HG03571 (cell line): ENCODE measurements around the gene KRTAP1-3.
"Not testable (repeated sequence)": the region's sequence is repeated elsewhere in the genome, so short reads cannot be mapped to it uniquely, and the experiment has no call there.

Experiments used
- ATAC-seq: cut with Tn5 transposase; IDR thresholded peaks from one replicate; pipeline ENCODE4 v1.9.1; 2021; ENCODE audit not compliant: unreplicated experiment

The KRTAP1-3 gene

DNA sequence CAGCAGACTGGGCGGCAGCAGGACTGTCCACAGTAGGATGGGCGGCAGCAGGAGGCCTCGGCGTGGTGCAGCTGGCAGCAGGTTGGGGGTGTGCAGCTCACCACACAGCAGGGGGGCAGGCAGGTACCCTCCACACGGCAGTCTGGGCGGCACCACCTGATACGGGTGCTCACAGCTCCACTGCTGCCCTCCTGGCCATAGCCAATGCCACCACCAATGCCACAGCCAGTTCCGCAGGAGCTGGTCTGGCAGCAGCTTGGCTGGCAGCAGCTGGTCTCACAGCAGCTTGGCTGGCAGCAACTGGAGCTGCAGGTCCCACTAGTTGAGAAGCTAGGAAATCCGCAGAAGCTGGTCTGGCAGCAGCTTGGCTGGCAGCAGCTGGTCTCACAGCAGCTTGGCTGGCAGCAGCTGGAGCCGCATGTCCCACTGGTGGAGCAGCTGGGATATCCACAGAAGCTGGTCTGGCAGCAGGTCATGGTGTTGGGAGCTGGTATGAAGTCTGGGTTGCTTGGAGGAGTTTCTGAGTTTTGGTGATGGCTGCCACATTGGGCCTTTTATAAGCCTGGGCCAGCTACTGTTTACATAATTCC is at the start of gene KRTAP1-3:
Gene KRTAP1-3, minus strand, starts transcription at position 529 of the 590 bp plus-strand sequence. Its CDS starts 53 bp downstream, at position 476.
- not testable (repeated sequence) for ATAC-seq

- not testable (repeated sequence) for ATAC-seq
These were observed 49.6 kb upstream of the KRTAP1-3 start, which contains the start of gene KRTAP4-7 for GRCh38 chr17:41084100-41084856. Gene KRTAP4-7 (plus strand): TSS chr17:41084150. CDS start chr17:41084207, 57 bp downstream.

- ATAC-seq: not testable (repeated sequence)
These were observed 48.8 kb upstream of the KRTAP1-3 start for GRCh38 chr17:41083427-41083826.

DNA sequence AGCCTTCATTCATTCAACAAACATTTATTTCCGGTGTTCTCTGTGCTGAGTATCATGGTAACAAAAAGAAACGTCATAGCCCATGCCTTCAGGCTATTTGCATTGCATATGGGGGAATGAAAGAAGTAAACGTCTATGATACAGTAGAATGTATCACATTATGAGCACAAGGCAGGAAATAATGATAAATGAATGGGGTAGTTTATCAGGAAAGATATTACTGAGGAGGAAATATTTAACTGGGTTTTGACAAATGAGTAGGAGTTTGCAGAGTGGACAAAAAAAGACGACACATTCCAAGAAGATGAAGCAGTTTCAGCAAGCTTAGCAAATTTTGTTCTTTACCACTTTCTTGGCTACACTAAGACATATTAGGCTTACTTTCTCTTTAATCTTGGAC is 48.0 kb upstream of the KRTAP1-3 start:
- ATAC-seq: no peak

GRCh38 chr17:41076788-41077187 is 42.1 kb upstream of the KRTAP1-3 start:
- ATAC-seq: no peak

DNA sequence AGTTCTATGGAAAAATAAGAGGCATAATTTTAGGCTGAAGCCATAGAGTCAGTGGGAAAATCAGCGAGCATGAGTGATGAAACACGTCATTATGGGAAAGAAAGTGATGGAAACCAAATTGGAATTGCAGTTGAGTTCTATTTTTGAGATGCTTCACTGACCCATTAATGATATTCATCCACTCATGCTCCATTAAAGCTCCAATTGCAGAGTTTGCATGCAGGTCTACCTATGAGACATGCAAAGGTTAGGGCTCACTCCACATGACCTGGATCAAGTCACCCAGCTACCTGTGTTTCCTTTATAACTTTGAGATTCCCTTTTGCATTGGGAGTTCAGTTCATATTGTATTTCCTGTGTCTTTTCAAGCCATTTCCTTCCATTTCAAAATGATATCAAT is 39.0 kb upstream of the KRTAP1-3 start:
- no peak for ATAC-seq

DNA sequence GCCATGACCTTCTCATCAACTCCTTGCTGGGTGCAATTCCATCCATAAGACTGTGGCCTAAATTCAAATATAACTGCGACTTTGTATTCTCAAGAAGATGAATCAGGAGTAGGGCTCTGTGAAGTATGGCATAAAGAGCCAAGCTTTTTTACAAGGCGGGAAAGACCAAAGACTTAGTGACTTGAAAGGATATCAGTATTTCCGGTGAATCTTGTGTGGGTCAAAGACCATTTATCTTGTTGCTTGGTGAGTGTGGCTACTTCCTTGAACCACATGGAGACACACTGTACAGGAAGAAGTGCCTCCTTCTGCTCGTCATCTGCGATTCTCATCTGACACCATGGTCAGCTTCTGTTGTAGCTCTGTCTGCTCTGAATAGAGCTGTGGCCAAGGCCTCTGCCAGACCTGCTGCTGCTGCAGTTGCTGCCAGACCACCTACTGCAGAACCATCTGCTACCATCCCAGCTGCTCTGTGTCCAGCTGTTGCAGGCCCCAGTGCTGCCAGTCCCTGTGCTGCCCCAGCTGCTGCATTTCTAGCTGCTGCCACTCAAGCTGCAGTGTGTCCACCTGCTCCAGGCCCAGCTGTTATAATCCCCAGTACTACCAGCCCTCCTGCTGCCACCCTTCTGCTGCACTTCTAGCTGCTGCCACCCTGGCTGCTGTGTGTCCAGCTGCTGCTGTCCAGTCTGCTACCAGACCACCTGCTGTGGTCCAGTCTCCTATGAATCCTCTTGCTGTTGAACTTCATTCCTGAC is 37.1 kb upstream of the KRTAP1-3 start:
- ATAC-seq: no peak

- no peak for ATAC-seq
These were observed 34.4 kb upstream of the KRTAP1-3 start for GRCh38 chr17:41069031-41069430.

- no peak for ATAC-seq
These were observed 32.6 kb upstream of the KRTAP1-3 start for GRCh38 chr17:41067281-41067680.

DNA sequence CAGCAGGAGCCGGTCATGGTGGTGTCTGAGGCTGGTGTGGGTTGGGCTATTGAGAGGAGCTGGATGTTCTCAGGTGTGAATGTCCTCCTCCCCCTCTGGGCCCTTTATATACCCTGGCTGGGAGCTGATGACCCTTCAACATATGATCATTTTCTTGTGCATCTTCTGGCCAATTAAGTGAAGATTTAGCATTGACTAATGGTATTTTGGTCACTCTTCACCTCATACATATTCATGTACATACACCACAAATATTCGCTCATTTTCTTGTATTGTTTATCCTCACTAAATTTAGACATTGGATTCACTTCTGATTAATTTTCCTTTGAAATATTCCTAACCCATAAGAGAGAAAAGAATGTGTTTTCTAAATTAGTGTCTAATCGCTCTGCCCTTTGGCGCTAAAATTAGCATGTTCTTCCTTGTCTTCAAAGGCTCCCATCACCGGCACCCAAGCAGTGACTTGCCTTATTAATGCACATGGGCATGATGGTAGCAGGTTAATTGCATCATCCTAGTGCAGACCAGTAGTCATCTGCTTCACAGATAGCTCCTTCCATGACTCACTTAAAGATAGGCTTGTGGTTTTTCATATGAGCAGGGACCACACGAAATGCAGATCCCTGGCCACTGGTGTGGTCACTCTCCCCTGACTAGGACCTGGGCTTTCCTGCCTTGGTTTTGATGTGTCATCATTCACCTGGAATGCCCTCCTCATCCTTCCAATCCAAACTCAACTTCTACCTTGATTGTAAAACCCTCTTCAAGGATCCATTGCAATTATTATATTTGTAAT is 31.4 kb upstream of the KRTAP1-3 start, which contains the start of gene KRTAP2-4:
Gene KRTAP2-4, minus strand, starts transcription at position 51 of the 796 bp plus-strand sequence. Its CDS starts 34 bp downstream, at position 17.
- no peak for ATAC-seq

DNA sequence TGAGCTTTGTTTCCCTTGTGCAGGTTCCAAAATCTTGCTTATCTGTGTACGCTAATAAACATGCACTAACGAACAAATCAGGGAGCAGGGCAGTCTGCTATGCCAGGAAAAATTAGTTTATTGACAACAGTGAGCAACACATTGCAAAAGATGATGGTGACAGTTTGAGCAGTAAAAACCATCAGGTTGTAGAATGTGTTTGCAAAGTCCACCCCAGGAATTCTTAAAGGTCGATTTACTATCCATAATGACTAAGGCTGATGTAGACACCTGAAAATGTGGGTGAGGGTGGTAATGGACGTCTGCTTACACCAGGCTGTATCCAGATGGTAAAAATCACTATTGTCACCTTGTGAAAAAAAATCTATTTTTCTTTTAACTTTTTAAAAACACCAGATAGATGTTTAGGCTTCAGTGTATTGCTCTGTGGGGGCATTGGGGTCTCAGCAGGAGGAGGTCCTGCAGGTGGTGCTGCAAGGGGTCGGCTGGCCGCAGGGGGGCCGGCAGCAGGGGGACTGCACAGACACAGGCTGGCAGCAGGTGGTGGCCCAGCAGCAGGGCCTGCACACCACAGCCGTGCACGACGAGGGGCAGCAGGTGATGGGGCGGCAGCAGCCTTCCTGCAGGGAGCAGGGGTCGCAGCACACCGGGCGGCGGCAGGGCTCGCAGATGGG is 30.5 kb upstream of the KRTAP1-3 start:
- not testable (repeated sequence) for ATAC-seq

GRCh38 chr17:41064301-41064700 is 29.6 kb upstream of the KRTAP1-3 start:
- no peak for ATAC-seq

DNA sequence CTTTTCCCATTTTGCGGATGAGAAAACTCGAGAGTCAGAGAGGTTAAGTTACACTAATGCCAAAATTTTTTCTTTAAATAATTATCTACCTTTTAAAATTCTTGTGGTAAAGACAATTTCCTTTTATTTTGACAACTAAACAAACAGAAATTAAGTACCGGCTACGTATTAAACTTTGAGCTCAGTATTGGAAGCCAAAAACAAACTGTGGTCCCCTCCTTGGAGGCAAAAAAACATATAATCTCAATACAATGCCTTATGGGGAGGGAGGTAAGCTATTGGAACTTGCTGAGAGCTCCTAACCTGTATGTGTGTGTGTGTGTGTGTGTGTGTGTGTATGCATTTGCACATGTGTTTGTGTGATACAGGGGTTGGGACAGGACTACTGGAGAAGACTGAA is 28.8 kb upstream of the KRTAP1-3 start:
- ATAC-seq: no peak

- no peak for ATAC-seq
These were observed 27.3 kb upstream of the KRTAP1-3 start for GRCh38 chr17:41061964-41062363.

- no peak for ATAC-seq
These were observed 25.5 kb upstream of the KRTAP1-3 start, which contains the start of gene KRTAP2-3 for GRCh38 chr17:41060052-41060604. Gene KRTAP2-3 (minus strand): TSS chr17:41060114. CDS start chr17:41060050, 64 bp downstream.

DNA sequence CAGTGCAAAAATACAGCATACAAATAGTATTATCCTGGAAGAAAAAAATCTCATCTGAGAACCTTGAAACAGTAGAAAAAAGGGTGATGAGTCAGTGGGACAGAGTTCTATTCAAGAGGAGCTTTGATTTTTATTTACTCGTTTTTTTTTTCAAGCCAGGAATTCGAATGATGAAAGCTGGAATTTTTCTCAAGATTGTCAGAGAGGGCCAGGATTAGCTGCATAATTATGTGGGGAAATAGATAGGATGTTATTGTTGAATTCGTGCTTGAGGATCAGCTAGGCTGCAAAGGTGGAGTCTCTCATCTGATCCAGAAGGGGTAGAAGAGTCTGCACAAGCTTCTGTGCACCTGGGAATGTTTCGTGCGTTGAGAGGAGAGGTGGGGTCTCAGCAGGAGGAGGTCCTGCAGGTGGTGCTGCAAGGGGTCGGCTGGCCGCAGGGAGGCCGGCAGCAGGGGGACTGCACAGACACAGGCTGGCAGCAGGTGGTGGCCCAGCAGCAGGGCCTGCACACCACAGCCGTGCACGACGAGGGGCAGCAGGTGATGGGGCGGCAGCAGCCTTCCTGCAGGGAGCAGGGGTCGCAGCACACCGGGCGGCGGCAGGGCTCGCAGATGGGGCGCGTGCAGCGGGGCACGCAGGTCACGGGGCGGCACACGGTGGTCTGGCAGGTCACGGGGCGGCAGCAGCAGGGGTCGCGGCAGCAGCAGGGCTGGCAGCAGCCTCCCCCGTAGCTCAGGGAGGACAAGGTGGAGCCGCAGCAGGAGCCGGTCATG is 24.8 kb upstream of the KRTAP1-3 start:
- not testable (repeated sequence) for ATAC-seq

- ATAC-seq: no peak
These were observed 24.1 kb upstream of the KRTAP1-3 start for GRCh38 chr17:41058741-41059140.

DNA sequence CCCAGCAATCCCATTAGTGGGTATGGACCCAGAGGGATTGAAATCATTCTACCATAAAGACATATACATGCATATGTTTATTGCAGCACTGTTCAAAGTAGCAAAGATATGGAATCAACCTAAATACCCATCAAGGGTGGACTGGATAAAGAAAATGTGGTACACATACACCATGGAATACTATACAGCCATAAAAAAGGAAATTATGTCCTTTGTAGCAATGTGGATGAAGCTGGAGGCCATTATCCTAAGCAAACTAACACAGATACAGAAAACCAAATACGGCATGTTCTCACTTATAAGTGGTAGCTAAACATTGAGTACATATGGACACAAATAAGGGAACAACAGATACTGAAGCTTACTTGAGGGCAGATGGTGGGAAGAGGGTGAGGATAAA is 22.9 kb upstream of the KRTAP1-3 start:
- no peak for ATAC-seq

- not testable (repeated sequence) for ATAC-seq
These were observed 20.5 kb upstream of the KRTAP1-3 start, which contains the start of gene KRTAP2-2 for GRCh38 chr17:41055130-41055529. Gene KRTAP2-2 (minus strand): TSS chr17:41055230. CDS start chr17:41055211, 19 bp downstream.
